Activated CD4-positive, alpha-beta T cell treated with anti-CD3 and anti-CD28 coated beads, Interleukin-2, amount 50 U/mL, for 24 hours (primary cell): ENCODE data around the gene MAP4K2.

Experiments used
- DNase-seq, 2 donors: peaks; one replicate each; pipeline ENCODE4 v3.0.0-alpha.2; 2020; ENCODE audit warnings: low read depth in 1 of 2, low spot score in 1 of 2

MAP4K2 gene

DNA sequence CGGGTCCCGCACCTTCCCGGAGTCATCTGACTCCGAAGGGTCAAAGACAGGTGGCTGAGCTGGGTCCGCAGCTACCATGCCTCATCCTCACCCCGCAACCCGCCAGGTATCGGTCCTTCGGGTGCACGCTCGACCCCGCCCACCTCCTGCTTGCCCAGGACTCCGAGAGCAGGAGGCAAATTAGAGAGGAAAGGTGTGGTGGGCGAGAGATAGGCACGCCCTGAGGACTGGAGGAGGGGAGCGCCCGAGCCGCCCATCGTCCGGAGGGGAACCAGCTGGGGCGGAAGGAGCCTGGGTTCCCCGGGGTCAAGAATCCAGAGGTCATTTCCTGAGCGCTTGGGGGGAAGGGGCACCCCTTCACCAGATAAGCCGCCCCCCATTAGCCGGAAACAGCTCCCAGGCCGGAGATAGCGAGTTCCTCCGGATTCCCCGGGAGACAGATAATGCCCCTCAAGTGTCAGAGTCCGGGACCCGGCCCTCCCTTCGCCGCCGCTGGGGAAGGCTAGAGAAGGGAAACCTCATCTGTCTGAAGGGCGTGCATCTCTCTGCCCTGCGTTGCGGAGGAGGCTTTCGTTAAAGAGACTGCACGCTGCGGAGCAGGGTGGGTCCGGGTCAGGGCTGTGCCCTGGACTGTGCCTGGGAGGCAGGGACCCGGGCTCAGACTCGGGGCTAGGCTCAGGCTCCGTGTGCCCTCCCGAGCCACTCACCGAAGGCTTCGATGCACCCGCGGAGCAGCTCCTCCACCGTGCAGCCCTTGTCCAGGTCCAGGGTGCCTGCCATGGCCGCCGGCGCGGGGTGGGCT, 60.7 kb downstream of the MAP4K2 start:
- no peak for DNase-seq

DNA sequence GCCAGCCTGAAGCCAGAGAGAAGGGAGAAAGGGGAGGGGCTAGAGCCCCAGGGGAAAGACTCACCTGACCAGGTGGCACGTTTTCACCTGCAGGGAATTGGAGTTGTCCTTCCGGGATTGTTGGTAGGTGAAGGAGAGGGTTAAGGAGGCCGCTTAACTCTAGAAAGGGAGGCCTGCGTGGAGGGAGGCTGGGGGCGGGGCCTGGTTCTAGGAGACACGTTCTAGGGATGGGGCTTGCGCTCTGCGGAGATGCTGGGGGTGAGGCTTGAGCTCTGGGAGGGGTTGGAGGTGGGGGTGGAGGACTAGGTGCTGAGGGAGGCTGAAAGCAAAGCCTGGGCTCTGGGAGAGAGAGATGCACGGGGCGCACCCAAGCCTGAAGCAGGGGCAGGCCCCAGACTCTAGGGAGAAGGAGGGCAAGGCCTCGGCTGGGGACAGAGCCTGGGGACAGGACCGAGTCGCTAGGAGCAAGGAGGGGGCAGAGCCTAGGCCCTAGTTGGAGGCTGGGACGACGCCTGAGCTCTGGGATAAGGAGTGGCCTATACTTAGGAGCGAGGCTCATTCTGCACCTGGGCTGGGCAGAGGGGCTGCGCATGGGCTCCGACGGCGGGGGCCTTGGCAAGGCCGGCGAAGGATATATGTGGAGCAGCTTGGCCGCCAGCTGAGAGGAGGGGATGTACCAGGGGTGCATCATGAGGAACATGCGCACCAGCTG, 61.5 kb downstream of the MAP4K2 start:
- no peak for DNase-seq

DNA sequence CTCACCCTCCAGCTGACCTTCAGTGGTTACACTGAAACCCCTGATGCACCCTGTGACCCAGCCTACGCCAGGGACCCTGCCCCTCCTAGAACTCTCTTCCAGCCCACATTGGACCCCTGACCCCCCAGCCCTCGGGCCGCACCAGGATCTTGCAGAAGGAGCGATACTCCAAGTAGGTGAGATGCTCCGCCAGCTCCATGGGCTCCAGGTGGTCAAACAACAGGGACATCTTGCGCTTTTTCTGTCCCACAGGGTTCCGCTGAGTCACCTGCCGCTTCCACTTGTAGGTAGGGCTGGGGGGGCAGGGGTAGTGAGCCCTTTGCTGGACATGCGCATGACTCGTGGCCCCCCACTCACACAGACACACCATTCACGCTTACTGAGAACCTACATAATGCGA, 63.1 kb downstream of the MAP4K2 start:
- DNase-seq: no peak

DNA sequence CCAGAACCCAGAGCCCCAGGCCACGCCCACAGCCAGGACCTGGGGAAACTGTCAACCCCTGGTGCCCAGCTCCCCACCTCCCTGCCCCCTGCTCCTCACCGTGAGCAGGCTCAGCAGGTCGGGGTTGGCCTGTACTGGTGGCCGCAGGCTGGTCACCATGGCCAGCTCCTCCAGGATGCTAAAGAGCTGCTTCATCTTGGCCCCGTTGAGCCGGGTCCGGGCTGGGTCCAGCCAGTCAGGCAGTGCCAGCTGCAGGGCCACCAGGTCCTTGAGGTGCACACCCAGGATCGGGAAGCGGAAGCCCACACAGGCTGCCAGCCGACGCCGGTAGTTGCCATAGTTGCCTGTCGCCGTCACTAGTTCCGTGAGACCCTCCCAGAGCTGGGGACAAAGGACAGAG, 66.4 kb downstream of the MAP4K2 start:
- DNase-seq: no peak

DNA sequence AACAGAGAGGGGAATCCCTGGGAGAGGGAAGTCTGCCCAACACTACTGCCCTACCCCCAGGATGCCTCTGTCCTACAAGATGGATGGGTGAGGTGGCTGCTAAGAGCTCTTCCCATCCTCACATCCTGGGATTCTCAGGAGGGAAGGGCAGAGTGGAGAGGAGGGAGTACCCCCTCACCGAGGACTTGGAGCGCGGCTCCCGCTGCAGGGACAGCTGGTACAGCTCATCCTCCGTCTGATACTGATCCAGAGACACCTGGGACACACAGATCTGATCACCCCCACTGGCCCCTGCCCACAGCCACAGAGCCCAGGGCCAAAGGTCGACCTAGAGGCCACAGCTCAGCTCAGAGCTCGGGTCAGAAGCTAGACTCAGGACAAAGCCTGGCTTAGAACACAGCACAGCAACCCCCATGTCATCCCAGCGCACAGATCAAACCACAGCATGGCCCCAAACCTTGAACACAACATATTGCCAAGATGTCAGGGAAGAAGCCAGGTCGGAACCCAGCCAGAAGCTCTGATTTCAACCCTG, 67.2 kb downstream of the MAP4K2 start:
- no peak for DNase-seq
